Muscle layer of colon (tissue), 2 donors: ENCODE data around the gene FGF1.

Experiments
- H3K27ac ChIP-seq: one replicate; pipeline ENCODE4 v1.7.0; 2013; ENCODE audit warnings: low read depth, mild to moderate bottlenecking, low read length, moderate library complexity
- H3K27me3 ChIP-seq, 2 donors: one replicate each; pipeline ENCODE4 v1.7.0; 2013; ENCODE audit warnings: low read length in 2 of 2, mild to moderate bottlenecking in 2 of 2; ENCODE audit not compliant: insufficient read depth in 2 of 2, control insufficient read depth in 1 of 2
- H3K36me3 ChIP-seq: one replicate; pipeline ENCODE4 v1.7.0; 2013; ENCODE audit warnings: mild to moderate bottlenecking, low read length; ENCODE audit not compliant: insufficient read depth
- H3K4me1 ChIP-seq: one replicate; pipeline ENCODE4 v1.7.0; 2013; ENCODE audit warnings: mild to moderate bottlenecking, low read length; ENCODE audit not compliant: insufficient read depth
- H3K4me3 ChIP-seq, 2 donors: one replicate each; pipeline ENCODE4 v1.7.0; 2013; ENCODE audit warnings: low read length in 2 of 2, low read depth in 1 of 2, mild to moderate bottlenecking in 1 of 2, moderate library complexity in 1 of 2
- H3K9ac ChIP-seq: one replicate; pipeline ENCODE4 v1.7.0; 2013; ENCODE audit warnings: low read length
- H3K9me3 ChIP-seq: one replicate; pipeline ENCODE4 v1.7.0; 2013; ENCODE audit warnings: mild to moderate bottlenecking, low read length
- donor health status: abdominal sarcoma.
- donor health status: Adenocarcinoma of cecum.

The FGF1 gene

GRCh38 chr5:142544946-142545649 is 140.8 kb downstream of the FGF1 start:
- Histone ChIP-seq H3K4me1 (peaks cover 8% of the 10 kb centered on the region), H3K27me3 (no peaks in the 10 kb centered on the region), H3K9ac (no peak overlapping the region), H3K9me3 (no peaks in the 10 kb centered on the region), H3K27ac (no peak overlapping the region), H3K4me3 (no peak overlapping the region), H3K36me3 (no peaks in the 10 kb centered on the region)

- Histone ChIP-seq H3K9ac (no peak overlapping the region), H3K27me3 (no peaks in the 10 kb centered on the region), H3K9me3 (no peaks in the 10 kb centered on the region), H3K27ac (no peak overlapping the region), H3K4me3 (no peak overlapping the region), H3K4me1 (peaks cover 8% of the 10 kb centered on the region), H3K36me3 (no peaks in the 10 kb centered on the region)
These were observed 141.7 kb downstream of the FGF1 start for GRCh38 chr5:142544071-142544753.

- H3K9me3 ChIP-seq, result no peaks in the 10 kb centered on the region
- H3K9ac ChIP-seq, result no peak overlapping the region
- no peaks in the 10 kb centered on the region for H3K27me3 ChIP-seq
- H3K4me3 ChIP-seq, result no peak overlapping the region
- no peak overlapping the region for H3K27ac ChIP-seq
- peaks cover 8% of the 10 kb centered on the region for H3K4me1 ChIP-seq
- no peaks in the 10 kb centered on the region for H3K36me3 ChIP-seq
These were observed 143.0 kb downstream of the FGF1 start for GRCh38 chr5:142542906-142543305.
